Small intestine (tissue), 7 donors: ENCODE measurements around the gene HTT. TPM values are rescaled to one million over a fixed set of nuclear protein-coding genes. Genes with fewer than 3 reads are reported as not detected.

Experiments used
- DNase-seq, 2 donors: peaks; one replicate each; pipeline versions ENCODE4 v3.0.0 to v3.0.0-alpha.2; 2013
- FAIRE-seq: peaks from 2 replicates; lab custom pipeline; 2012; peaks lifted over from hg19 to GRCh38; lab: Jason Lieb, UNC
- H3K27ac ChIP-seq, 3 donors: one replicate each; pipeline ENCODE4 v1.5.1; 2013; ENCODE audit warnings: low read length in 2 of 3, mild to moderate bottlenecking in 2 of 3, control low read depth in 1 of 3, inconsistent platforms in 1 of 3, low read depth in 1 of 3, moderate library complexity in 1 of 3
- H3K27me3 ChIP-seq, 3 donors: one replicate each; pipeline ENCODE4 v1.6.1; 2013; ENCODE audit warnings: low read length in 3 of 3, inconsistent platforms in 1 of 3; ENCODE audit not compliant: control insufficient read depth in 3 of 3, insufficient read depth in 3 of 3
- H3K36me3 ChIP-seq, 3 donors: one replicate each; pipeline ENCODE4 v1.6.1; 2013; ENCODE audit warnings: low read length in 3 of 3, inconsistent platforms in 1 of 3, low read depth in 1 of 3, mild to moderate bottlenecking in 1 of 3, moderate library complexity in 1 of 3; ENCODE audit not compliant: control insufficient read depth in 3 of 3, insufficient read depth in 2 of 3
- H3K4me1 ChIP-seq, 3 donors: one replicate each; pipeline ENCODE4 v1.6.1; 2013; ENCODE audit warnings: low read length in 2 of 3, inconsistent platforms in 1 of 3, low read depth in 1 of 3, mild to moderate bottlenecking in 1 of 3, moderate library complexity in 1 of 3; ENCODE audit not compliant: control insufficient read depth in 3 of 3, insufficient read depth in 2 of 3
- H3K4me3 ChIP-seq, 3 donors: one replicate each; pipeline ENCODE4 v1.5.1; 2013; ENCODE audit warnings: low read length in 3 of 3, control low read depth in 1 of 3, inconsistent platforms in 1 of 3, low read depth in 1 of 3, mild to moderate bottlenecking in 1 of 3, moderate library complexity in 1 of 3
- H3K9me3 ChIP-seq, 2 donors: one replicate each; pipeline ENCODE4 v1.6.1; 2013; ENCODE audit warnings: low read depth in 1 of 2, low read length in 1 of 2; ENCODE audit not compliant: control insufficient read depth in 2 of 2, insufficient read depth in 1 of 2
- WGBS, 3 donors: extraction: QIAGEN DNeasy Blood & Tissue Kit; methylation state at CpG; one replicate each; pipeline ENCODE4 v1.1.7; 2013; 5-methylcytosine and 5-hydroxymethylcytosine counted together
- polyA plus RNA-seq, 4 donors: library from polyadenylated mRNA; stranded (reverse) in 3 of 4; unstranded in 1 of 4; fragments of 200-250 nt in 3 of 4; fragments of 120-200 nt in 1 of 4; gene quantifications; one replicate each; pipeline versions ENCODE4 v1.2.1 to v1.2.3, GENCODE V29; 2013
- donor health status: healthy with polysubstance abuse.
- donor health status: control.
- donor health status: control.
- donor health status: Bipolar disorder and iron deficiency.
- donor health status: healthy.

The HTT gene
- polyA plus RNA-seq, 4 donors = 10.3 to 28.8 (median 14.8) TPM

DNA sequence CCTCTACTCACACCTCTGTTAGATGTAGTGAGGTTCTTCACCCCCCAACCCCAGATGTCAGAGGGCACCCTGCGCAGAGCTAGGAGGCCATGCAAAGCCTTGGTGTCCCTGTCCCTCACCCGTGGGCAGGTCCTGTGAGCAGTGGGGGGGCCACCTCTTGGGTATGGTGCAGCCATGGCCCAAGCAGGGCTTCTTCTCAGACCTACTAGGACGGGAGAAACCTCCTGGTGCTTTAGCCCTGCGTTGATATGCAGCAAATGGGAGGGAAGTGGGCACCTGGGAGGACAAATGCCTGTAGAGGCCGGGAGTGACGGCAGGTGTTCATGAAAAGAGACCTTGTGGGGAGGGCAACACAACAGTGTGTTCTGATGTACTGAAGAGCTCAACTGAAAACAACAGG, 136.0 kb downstream of the HTT start:
- no peak overlapping the region for H3K4me3 ChIP-seq
- no peaks in the 10 kb centered on the region for H3K27me3 ChIP-seq
- H3K36me3 ChIP-seq = peaks cover 14 to 68% (median 30%) of the 10 kb centered on the region in 3 donors
- DNase-seq (no peak), FAIRE-seq (no peak)
- no peaks in the 10 kb centered on the region for H3K9me3 ChIP-seq
- no peaks in the 10 kb centered on the region for H3K4me1 ChIP-seq
- WGBS, 3 donors = 88 to 97% (median 96%) methylated on average over 6 of the region's 6 CpGs
- no peak overlapping the region for H3K27ac ChIP-seq

DNA sequence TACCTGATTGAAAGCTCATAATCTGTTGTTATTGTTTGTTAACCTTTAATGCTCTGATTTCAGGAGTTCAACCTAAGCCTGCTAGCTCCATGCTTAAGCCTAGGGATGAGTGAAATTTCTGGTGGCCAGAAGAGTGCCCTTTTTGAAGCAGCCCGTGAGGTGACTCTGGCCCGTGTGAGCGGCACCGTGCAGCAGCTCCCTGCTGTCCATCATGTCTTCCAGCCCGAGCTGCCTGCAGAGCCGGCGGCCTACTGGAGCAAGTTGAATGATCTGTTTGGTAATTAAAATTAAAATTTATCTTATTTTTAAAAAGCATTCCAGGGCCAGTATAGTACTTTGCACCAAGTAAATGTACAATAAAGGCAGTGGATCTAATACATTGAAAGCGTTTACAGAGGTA, 137.4 kb downstream of the HTT start:
- Histone ChIP-seq H3K27me3 (no peaks in the 10 kb centered on the region), H3K4me3 (no peak overlapping the region), H3K36me3 (peaks cover 13 to 68% (median 28%) of the 10 kb centered on the region in 3 donors), H3K27ac (no peak overlapping the region), H3K9me3 (no peaks in the 10 kb centered on the region), H3K4me1 (no peaks in the 10 kb centered on the region)
- DNase-seq = no peak
- WGBS, 3 donors = 95 to 98% (median 98%) methylated on average over 8 of the region's 8 CpGs
- no peak for FAIRE-seq

DNA sequence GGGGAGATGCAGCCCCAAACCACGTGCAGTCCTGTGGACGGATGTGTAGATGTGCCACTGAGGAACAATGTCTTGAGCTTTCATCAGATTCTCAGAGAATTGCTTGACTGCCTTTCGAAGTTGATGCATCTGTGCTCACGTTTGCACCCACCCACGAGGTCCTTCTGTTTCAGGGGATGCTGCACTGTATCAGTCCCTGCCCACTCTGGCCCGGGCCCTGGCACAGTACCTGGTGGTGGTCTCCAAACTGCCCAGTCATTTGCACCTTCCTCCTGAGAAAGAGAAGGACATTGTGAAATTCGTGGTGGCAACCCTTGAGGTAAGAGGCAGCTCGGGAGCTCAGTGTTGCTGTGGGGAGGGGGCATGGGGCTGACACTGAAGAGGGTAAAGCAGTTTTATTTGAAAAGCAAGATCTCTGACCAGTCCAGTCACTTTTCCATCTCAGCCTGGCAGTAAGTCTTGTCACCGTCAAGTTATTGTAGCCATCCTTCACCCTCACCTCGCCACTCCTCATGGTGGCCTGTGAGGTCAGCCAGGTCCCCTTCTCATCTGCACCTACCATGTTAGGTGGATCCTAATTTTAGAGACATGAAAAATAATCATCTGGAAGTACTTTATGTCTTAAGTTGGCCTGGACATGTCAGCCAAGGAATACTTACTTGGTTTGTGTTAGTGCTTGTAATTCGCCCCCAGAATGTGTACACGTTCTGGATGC, 138.1 kb downstream of the HTT start:
- H3K36me3 ChIP-seq = peaks cover 11 to 69% (median 30%) of the 10 kb centered on the region in 3 donors
- no peaks in the 10 kb centered on the region for H3K9me3 ChIP-seq
- H3K27ac ChIP-seq = no peak overlapping the region
- no peaks in the 10 kb centered on the region for H3K27me3 ChIP-seq
- no peak overlapping the region for H3K4me3 ChIP-seq
- no peak for FAIRE-seq
- WGBS, 3 donors = 94 to 96% (median 95%) methylated on average over 12 of the region's 12 CpGs
- no peaks in the 10 kb centered on the region for H3K4me1 ChIP-seq
- DNase-seq = no peak

DNA sequence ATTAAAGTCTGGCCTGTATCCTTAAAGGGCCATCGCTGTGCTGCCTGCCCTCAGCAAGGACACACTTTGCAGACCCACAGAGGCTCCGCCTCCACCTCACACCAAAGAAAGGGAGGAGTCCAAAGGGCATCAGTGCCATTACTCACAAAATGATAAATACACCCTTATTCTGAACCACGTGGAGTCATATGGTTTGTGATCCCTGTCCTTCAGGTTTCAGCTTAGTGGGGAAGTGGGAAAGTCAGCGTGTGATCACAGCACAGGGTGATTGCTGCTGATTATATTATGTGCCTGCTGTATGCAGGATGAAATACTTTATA, 138.6 kb downstream of the HTT start:
- H3K27me3 ChIP-seq = no peaks in the 10 kb centered on the region
- WGBS, 3 donors = 52 to 78% (median 64%) methylated on average over 4 of the region's 4 CpGs
- peaks cover 13 to 74% (median 33%) of the 10 kb centered on the region in 3 donors for H3K36me3 ChIP-seq
- H3K27ac ChIP-seq = no peak overlapping the region
- no peaks in the 10 kb centered on the region for H3K4me1 ChIP-seq
- H3K4me3 ChIP-seq = no peak overlapping the region
- FAIRE-seq (no peak), DNase-seq (peak; percentile 57 to 75)
- H3K9me3 ChIP-seq = no peaks in the 10 kb centered on the region

DNA sequence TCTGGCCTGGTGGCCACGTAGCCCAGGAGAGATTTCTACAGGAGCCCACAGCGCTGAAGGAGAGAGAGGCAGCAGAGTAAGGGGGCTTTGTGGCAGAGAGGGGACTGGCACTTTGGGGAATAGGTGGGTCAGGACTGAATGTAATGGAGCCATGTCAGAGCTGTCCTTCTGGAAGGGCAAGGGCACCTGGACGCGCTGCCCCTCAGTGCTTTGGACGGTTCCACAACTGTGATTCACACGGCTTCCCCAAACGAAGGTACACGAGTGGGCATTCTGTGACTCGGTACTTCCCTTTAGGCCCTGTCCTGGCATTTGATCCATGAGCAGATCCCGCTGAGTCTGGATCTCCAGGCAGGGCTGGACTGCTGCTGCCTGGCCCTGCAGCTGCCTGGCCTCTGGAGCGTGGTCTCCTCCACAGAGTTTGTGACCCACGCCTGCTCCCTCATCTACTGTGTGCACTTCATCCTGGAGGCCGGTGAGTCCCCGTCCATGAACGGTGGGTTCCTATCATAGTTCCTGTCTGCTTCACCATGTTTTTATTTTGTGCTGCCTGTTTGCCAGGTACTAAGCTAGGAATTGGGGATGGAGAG, 139.3 kb downstream of the HTT start:
- H3K9me3 ChIP-seq = no peaks in the 10 kb centered on the region
- peaks cover 16 to 76% (median 35%) of the 10 kb centered on the region in 3 donors for H3K36me3 ChIP-seq
- no peaks in the 10 kb centered on the region for H3K27me3 ChIP-seq
- no peak overlapping the region for H3K4me3 ChIP-seq
- no peak for DNase-seq
- no peak overlapping the region for H3K27ac ChIP-seq
- FAIRE-seq = no peak
- 94 to 99% (median 95%) methylated on average over 15 of the region's 15 CpGs for WGBS, 3 donors
- no peaks in the 10 kb centered on the region for H3K4me1 ChIP-seq

DNA sequence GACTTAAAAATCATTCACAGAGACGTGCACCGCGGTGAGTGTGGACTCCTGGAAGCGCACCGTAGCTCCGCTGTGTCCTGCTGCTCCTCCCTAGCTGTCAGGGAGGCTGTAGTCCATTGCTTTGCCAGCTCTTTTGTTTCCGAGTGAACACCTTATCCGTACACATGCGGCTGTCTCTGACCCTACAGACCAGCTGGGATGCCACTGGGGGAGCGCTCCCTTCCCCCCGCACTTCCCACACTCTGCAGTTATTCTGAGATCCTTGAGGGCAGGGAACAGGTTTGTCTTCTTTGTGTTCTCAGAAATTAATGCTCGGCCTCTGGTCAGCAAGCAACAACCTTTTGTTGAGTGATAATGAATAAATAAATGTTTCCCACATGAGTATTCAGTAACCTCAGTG, 140.8 kb downstream of the HTT start:
- WGBS, 3 donors = 94 to 96% (median 94%) methylated on average over 12 of the region's 12 CpGs

DNA sequence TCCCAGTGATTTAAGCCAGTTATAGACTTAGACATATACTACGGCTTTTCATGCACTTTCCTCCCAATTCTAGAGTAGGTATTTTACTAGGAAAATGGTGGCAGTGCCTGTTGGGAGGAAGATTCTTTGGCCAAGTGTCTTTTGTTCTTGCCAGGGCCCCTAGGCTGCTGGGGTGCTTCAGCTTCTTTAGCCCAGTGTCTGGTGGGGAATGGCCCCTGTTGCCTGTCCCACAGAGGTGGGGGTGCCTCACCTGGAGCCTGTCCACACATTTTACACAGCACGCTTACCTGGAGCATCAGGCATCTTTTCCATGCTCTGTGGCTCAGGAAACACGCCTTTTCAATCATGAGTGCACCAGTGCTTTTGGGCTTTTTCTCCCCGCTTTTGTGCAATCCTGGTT, 141.3 kb downstream of the HTT start:
- no peak overlapping the region for H3K4me3 ChIP-seq
- FAIRE-seq (no peak), DNase-seq (no peak)
- no peak overlapping the region for H3K27ac ChIP-seq
- 96 to 100% (median 98%) methylated on average over 4 of the region's 4 CpGs for WGBS, 3 donors
- no peaks in the 10 kb centered on the region for H3K9me3 ChIP-seq
- H3K36me3 ChIP-seq = peaks cover 17 to 75% (median 37%) of the 10 kb centered on the region in 3 donors
- no peaks in the 10 kb centered on the region for H3K27me3 ChIP-seq
- no peaks in the 10 kb centered on the region for H3K4me1 ChIP-seq

More for the DNA sequence above, 140.8 kb downstream of the HTT start:
- FAIRE-seq = no peak
- no peaks in the 10 kb centered on the region for H3K9me3 ChIP-seq
- H3K4me3 ChIP-seq = no peak overlapping the region
- H3K4me1 ChIP-seq = no peaks in the 10 kb centered on the region
- peaks cover 17 to 76% (median 34%) of the 10 kb centered on the region in 3 donors for H3K36me3 ChIP-seq
- no peak for DNase-seq
- no peak overlapping the region for H3K27ac ChIP-seq
- no peaks in the 10 kb centered on the region for H3K27me3 ChIP-seq

DNA sequence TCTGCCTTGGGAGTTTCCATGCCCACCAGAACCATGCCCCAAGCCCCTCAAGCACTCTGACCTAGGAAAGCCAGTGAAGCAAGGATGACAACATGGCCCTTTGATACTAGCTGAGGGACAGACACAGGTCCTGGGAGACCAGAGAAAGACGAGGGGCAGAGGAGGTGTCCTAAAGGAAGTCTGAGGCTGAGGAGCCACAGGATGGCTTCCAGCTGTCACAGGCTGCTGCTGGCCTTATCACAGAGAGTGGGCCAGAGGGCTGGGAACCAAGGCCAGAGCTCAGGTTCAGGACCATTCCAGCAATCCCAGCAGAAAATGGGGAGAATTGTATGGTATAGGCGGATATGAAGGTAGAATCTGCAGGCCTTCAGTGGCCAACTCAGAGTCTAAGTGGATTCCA, 142.8 kb downstream of the HTT start:
- Histone ChIP-seq H3K27ac (no peak overlapping the region), H3K9me3 (no peaks in the 10 kb centered on the region), H3K4me1 (no peaks in the 10 kb centered on the region), H3K36me3 (peaks cover 14 to 80% (median 41%) of the 10 kb centered on the region in 3 donors), H3K4me3 (no peak overlapping the region), H3K27me3 (no peaks in the 10 kb centered on the region)
- WGBS, 3 donors = 86 to 92% (median 88%) methylated on average over 2 of the region's 2 CpGs
- no peak for DNase-seq
- no peak for FAIRE-seq
